Mononuclear cell (primary cell): ENCODE results near the gene PRPF19. TPM values are rescaled to one million over a fixed set of nuclear protein-coding genes. Genes with fewer than 3 reads are reported as not detected.

Source experiments
- H3K27me3 ChIP-seq: 2 replicates; pipeline ENCODE4 v1.6.0; 2011; ENCODE audit warnings: low read length, control low read depth; ENCODE audit not compliant: insufficient read depth
- H3K4me1 ChIP-seq: 2 replicates; pipeline ENCODE4 v1.5.1; 2011; ENCODE audit warnings: mild to moderate bottlenecking, low read length, control low read depth; ENCODE audit not compliant: insufficient read depth
- H3K4me3 ChIP-seq: 2 replicates; pipeline ENCODE4 v1.5.1; 2011; ENCODE audit warnings: mild to moderate bottlenecking, low read length, moderate library complexity
- H3K9me3 ChIP-seq: 2 replicates; pipeline ENCODE4 v1.5.1; 2011; ENCODE audit warnings: low read depth, mild to moderate bottlenecking, control low read depth, low read length
- total RNA-seq: library from RNA; depleted of rRNA; stranded (reverse); fragments of >200 nt; gene quantifications from one replicate; pipeline ENCODE4 v1.2.3, GENCODE V29; 2012

PRPF19 gene
- total RNA-seq, 1 donor = 32.0 TPM

GRCh38 chr11:60921777-60922335 is 15.5 kb upstream of the PRPF19 start:
- peaks cover 31% of the 10 kb centered on the region for H3K27me3 ChIP-seq
- H3K4me1 ChIP-seq = peaks cover 51% of the 10 kb centered on the region
- no peaks in the 10 kb centered on the region for H3K9me3 ChIP-seq
- H3K4me3 ChIP-seq = no peak overlapping the region

GRCh38 chr11:60921259-60921658 is 14.9 kb upstream of the PRPF19 start:
- peaks cover 57% of the 10 kb centered on the region for H3K4me1 ChIP-seq
- no peak overlapping the region for H3K4me3 ChIP-seq
- H3K27me3 ChIP-seq = peaks cover 27% of the 10 kb centered on the region
- no peaks in the 10 kb centered on the region for H3K9me3 ChIP-seq

- peaks cover 65% of the 10 kb centered on the region for H3K4me1 ChIP-seq
- H3K9me3 ChIP-seq = no peaks in the 10 kb centered on the region
- peaks cover 14% of the 10 kb centered on the region for H3K27me3 ChIP-seq
- H3K4me3 ChIP-seq = no peak overlapping the region
Observed at GRCh38 chr11:60919956-60920355, 13.6 kb upstream of the PRPF19 start.

GRCh38 chr11:60919320-60919719 is 12.9 kb upstream of the PRPF19 start:
- Histone ChIP-seq H3K9me3 (no peaks in the 10 kb centered on the region), H3K4me3 (no peak overlapping the region), H3K4me1 (peaks cover 65% of the 10 kb centered on the region), H3K27me3 (peaks cover 8% of the 10 kb centered on the region)

GRCh38 chr11:60918939-60919265 is 12.5 kb upstream of the PRPF19 start:
- H3K4me1 ChIP-seq = peaks cover 64% of the 10 kb centered on the region
- peaks cover 5% of the 10 kb centered on the region for H3K27me3 ChIP-seq
- H3K9me3 ChIP-seq = no peaks in the 10 kb centered on the region
- H3K4me3 ChIP-seq = no peak overlapping the region

- Histone ChIP-seq H3K4me1 (peaks cover 62% of the 10 kb centered on the region), H3K9me3 (no peaks in the 10 kb centered on the region)
Observed at GRCh38 chr11:60918251-60918938, 12.0 kb upstream of the PRPF19 start.

GRCh38 chr11:60917267-60917666 is 10.9 kb upstream of the PRPF19 start:
- Histone ChIP-seq H3K9me3 (no peaks in the 10 kb centered on the region), H3K4me1 (peaks cover 73% of the 10 kb centered on the region), H3K4me3 (no peak overlapping the region), H3K27me3 (no peaks in the 10 kb centered on the region)

More at GRCh38 chr11:60918251-60918938, 12.0 kb upstream of the PRPF19 start:
- no peaks in the 10 kb centered on the region for H3K27me3 ChIP-seq
- H3K4me3 ChIP-seq = no peak overlapping the region

- H3K4me1 ChIP-seq = peaks cover 77% of the 10 kb centered on the region
Observed at GRCh38 chr11:60916669-60917206, 10.4 kb upstream of the PRPF19 start.

GRCh38 chr11:60915248-60915914 is 9.0 kb upstream of the PRPF19 start:
- Histone ChIP-seq H3K4me3 (peak overlapping the region; percentile 55), H3K9me3 (no peaks in the 10 kb centered on the region), H3K27me3 (no peaks in the 10 kb centered on the region), H3K4me1 (peaks cover 91% of the 10 kb centered on the region)

More at GRCh38 chr11:60916669-60917206, 10.4 kb upstream of the PRPF19 start:
- Histone ChIP-seq H3K9me3 (no peaks in the 10 kb centered on the region), H3K27me3 (no peaks in the 10 kb centered on the region), H3K4me3 (no peak overlapping the region)

- peaks cover 93% of the 10 kb centered on the region for H3K4me1 ChIP-seq
- H3K4me3 ChIP-seq = peak overlapping the region; percentile 55
- H3K27me3 ChIP-seq = no peaks in the 10 kb centered on the region
- no peaks in the 10 kb centered on the region for H3K9me3 ChIP-seq
Observed at GRCh38 chr11:60914633-60915247, 8.4 kb upstream of the PRPF19 start.

- H3K27me3 ChIP-seq = no peaks in the 10 kb centered on the region
- no peaks in the 10 kb centered on the region for H3K9me3 ChIP-seq
- H3K4me3 ChIP-seq = peak within 1 kb of the TSS; percentile 55
- H3K4me1 ChIP-seq = peaks cover 93% of the 10 kb centered on the region
Observed at GRCh38 chr11:60913793-60914632, 7.6 kb upstream of the PRPF19 start, which contains the start of gene TMEM109. TMEM109 (plus strand) TSS chr11:60914158; CDS start chr11:60919694, 5,536 bp downstream.

- peak overlapping the region; percentile 55 for H3K4me3 ChIP-seq
Observed at GRCh38 chr11:60912851-60913528, 6.6 kb upstream of the PRPF19 start.

GRCh38 chr11:60912223-60912850 is 6.0 kb upstream of the PRPF19 start:
- no peaks in the 10 kb centered on the region for H3K9me3 ChIP-seq
- H3K4me3 ChIP-seq = no peak overlapping the region
- H3K4me1 ChIP-seq = peaks cover 79% of the 10 kb centered on the region
- H3K27me3 ChIP-seq = no peaks in the 10 kb centered on the region

More at GRCh38 chr11:60912851-60913528, 6.6 kb upstream of the PRPF19 start:
- H3K27me3 ChIP-seq = no peaks in the 10 kb centered on the region
- H3K4me1 ChIP-seq = peaks cover 83% of the 10 kb centered on the region
- no peaks in the 10 kb centered on the region for H3K9me3 ChIP-seq
